GM21619 (cell line): ENCODE data around the gene PDZD7.
"Not testable (repeated sequence)": the region's sequence is repeated elsewhere in the genome, so short reads cannot be mapped to it uniquely, and the experiment has no call there.

Experiments used
- ATAC-seq: cut with Tn5 transposase; IDR thresholded peaks from one replicate; pipeline ENCODE4 v1.9.1; 2021; ENCODE audit not compliant: unreplicated experiment

PDZD7 gene

DNA sequence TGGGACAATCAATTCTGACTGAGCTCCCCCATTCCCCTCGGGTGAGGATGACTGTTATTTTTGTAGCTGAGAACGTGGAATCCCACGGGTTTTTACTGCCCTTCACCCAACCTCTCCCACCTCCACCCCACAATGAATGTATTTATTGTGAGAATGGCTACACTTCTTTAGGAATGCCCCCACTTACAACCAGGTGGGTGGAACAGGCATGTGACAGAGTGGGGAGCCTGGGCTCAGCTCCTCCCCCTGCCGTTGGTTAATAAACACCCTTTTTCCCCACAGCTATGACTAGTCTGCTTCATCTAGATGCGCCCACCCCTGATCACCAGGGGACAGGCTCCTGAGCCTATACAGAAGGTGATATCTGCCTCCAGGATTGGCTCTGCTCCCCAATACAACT, 45.6 kb downstream of the PDZD7 start:
- ATAC-seq, result no peak

DNA sequence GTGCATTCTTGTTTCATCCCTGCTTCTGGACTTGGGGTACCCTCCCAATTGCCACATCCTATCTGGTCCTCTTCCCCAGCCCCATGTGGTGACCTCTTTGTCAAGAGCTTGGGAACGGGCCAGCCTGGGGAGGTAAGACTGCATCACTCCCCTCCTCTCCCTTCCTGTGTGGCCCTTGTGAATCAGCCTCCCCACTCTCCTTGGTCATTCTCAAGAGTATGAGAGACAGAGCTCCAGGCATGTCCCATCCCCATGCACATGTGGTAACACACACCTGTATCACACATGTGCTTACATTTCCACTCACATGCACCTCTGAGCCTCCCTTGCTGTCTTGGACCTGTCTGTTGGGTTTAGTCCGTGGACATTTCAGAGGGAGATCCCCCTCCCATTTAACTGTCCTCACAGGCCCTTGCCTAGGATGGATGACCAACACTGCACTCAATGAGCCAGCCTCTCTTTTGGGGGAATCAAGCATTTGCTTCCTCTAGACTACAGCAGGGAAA, 46.2 kb downstream of the PDZD7 start:
- no peak for ATAC-seq

DNA sequence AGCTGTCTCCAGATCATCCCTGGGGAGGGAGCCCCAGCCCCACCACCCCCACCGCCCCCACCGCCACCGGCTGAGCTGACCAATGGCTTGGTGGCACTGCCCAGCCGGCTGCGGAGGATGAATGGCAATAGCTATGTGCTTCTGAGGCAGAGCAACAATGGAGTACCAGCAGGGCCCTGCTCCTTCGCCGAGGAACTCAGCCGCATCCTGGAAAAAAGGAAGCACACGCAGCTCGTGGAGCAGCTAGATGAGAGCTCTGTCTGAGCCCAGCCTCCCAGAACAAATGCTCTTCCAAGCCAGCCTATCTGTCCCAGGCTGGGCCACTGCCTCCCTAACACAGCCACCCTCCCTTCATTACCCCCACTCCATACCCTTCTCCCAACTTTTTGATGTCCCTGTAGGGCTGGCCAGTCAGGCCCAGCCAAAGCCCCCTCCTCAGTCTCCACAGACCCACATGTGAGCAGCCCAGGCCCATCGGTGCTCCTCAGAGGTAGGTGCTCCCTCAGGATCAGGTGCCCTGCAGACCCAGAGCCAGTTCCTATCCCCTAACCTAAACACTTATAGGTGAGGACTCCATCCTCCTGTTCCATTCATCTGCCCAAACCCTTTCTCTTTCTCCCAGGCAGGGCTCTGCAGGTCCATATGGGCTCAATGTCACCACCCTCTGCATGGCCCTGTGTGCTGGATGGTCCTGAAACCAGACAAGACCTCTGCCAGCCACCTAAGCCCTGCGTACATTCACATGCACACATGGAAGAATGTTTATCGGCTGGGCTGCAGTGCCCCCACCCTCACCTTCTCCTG, 46.9 kb downstream of the PDZD7 start:
- no peak for ATAC-seq

DNA sequence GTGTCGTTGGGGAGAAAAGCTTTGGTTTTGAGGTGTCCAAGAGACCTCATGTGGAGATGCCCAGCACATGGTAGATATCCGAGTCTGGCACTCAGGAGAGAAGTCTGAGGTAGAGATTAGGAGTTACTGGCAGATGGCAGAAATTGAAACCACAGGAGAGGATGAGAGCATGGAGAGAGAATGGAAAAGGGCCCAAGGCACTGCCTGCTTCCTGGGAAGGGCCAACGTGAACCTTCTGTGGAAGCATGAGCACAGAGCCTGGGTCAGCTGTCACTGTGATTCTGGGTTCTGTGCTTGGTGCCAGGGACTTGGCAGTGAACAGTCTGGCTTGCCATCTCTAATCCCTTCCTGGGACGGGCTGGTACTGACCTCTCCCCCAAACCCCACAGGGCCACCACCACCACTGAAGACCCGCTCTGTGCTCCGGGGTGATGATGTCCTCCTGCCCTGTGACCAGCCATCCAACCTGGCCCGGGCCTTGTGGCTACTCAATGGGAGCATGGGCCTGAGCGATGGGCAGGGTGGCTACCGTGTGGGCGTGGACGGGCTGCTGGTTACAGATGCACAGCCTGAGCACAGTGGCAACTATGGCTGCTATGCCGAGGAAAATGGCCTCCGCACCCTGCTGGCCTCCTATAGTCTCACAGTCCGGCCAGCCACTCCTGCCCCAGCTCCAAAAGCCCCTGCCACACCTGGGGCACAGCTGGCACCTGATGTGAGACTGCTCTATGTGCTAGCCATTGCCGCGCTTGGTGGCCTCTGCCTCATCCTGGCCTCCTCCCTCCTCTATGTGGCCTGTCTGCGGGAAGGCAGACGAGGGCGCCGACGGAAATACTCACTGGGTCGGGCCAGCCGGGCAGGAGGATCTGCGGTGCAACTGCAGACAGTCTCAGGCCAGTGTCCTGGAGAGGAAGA, 47.8 kb downstream of the PDZD7 start:
- no peak for ATAC-seq

DNA sequence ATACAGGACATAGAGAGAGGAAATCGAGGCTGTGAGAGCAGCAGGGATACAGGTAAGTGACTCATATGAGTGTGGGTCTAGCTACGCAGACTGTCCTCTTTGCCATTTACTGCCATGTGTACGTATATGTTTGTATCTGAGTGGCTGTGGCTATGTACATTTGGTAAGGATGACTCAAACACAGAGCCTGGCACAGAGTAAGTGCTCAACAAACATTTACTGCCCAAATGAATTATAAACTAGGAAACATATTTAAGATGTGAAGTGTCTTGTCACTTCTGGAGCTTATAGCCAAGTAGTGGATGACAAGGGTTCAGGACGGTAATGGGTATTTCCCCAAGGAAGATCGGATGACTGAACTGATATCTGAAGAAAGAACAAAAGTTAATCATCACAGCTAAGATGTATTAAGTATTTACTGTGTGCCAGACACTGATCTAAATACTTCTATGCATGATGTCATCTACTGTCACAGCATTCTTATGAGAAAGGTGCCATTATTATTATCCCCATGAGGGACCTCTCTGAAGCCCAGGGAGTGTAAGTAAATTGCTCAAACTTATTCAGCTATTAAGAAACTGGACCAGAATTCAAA, 49.7 kb downstream of the PDZD7 start:
- no peak for ATAC-seq

DNA sequence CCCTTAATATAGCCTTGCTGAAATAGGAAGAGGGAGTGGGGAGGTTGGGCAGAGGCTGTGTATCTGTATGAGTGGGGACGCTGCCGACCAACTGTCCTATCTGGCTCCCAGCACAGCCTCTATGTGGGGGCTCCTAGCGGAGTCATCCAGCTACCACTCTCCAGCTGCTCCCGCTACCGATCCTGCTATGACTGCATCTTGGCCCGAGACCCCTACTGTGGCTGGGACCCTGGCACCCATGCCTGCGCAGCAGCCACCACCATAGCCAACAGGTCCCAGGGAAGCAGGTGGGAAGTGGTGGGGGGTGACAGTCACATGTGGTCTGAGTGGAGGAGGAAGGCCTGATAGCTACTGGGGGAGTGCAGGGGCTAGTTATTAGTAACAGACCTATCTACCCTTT, 50.2 kb downstream of the PDZD7 start:
- no peak for ATAC-seq

DNA sequence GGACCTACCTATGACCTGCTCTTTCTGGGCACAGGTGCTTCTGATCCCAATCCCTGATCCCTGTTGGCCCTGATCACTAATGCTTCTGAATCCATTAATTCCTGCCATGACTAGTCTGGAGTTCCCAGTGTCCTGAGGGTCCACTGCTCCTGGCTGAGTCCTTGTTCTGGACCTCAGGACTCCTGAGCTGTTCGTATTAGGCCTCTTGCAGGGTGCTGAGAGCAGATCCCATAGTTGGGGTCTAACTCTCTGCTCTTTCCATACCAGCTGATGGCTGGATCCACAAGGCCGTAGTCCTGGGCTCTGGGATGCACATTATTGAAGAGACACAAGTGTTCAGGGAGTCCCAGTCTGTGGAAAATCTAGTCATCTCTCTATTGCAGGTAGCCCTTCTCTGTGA, 50.6 kb downstream of the PDZD7 start:
- no peak for ATAC-seq

DNA sequence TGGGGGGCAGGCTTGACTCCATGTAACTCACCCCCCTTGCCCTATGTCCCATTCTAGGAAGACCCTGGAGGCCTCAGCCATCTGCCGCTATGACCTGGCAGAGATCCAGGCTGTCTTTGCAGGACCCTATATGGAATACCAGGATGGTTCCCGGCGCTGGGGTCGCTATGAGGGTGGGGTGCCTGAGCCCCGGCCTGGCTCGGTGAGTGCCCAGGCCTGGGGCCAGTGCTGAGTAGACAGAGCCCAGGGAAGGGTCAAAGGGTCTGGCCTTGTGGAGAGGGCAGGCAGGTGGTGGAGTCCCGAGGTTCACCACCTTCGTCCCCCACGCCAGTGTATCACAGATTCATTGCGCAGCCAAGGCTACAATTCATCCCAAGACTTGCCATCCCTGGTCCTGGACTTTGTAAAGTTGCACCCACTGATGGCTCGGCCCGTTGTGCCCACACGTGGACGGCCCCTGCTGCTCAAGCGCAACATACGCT, 51.1 kb downstream of the PDZD7 start:
- ATAC-seq, result no peak

DNA sequence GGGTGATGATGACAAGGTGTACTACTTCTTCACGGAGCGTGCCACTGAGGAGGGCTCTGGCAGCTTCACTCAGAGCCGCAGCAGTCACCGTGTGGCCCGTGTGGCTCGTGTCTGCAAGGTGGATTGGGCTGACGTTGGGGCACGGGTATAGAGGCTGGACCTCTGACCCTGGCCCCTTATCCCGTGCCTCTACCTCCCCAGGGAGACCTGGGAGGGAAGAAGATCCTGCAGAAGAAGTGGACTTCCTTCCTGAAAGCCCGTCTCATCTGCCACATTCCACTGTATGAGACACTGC, 52.1 kb downstream of the PDZD7 start:
- no peak for ATAC-seq

DNA sequence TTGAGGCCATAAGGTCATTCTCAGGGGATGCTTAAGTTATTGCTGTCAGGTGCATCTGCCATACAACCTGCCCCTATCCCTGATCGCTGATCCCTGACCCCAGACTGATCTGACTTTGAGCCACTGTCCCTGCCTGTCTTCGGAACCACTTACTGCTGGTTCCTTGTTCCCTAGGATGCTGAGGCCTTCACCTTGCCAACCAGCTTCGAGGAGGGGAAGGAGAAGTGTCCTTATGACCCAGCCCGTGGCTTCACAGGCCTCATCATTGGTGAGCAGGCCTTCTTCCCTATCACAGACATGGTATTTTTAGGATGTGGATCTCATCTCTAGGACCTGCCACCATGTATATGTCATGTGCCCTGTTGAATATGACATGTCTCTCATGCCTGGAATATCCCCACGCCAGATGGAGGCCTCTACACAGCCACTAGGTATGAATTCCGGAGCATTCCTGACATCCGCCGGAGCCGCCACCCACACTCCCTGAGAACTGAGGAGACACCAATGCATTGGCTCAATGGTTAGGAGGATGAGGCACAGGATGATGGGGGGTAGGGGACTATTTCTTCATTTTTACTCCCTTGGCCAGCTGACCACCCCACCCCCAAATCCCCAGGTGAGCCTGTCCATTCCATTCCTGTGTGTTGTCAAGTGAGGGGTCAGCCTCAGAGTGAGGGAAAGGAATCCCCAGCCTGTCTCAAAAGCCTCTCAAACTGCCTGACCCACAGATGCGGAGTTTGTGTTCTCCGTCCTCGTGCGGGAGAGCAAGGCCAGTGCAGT, 52.6 kb downstream of the PDZD7 start:
- no peak for ATAC-seq

DNA sequence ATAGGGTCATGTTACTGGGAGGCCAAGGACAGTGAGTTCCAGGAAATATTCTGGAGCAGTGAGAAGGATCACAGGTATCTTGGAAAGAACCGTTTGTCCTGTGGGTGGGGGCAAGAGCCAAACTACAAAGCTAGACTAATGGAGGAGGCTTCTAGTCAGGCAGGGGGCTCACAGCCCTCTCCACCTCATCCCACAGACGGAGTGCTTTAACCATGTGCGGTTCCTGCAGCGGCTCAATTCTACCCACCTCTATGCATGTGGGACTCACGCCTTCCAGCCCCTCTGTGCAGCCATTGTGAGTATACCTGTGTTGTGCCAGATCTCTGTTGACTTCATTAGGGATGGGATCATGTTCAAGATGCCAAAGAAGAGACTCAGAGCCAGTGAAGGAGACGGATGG, 53.5 kb downstream of the PDZD7 start:
- ATAC-seq, result no peak

DNA sequence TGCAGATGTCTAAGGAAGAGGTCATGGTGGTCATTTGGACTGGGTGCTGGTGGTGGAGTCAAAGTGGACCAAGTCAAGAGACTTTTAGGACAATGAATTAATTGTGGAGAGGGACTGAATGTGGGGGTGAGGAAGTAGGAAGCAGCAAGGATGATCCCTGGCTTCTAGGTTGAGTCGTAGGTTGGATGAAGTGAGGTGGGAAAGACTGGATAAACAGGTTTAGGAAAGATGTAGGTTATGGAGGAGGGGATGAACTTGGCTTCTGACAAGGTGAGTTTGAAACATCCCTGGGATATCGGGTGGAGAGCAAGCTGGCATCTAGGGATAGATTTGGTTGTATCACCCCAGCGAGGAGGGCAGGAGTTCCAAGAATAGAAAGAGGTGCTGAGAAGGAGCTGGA, 54.0 kb downstream of the PDZD7 start:
- no peak for ATAC-seq

DNA sequence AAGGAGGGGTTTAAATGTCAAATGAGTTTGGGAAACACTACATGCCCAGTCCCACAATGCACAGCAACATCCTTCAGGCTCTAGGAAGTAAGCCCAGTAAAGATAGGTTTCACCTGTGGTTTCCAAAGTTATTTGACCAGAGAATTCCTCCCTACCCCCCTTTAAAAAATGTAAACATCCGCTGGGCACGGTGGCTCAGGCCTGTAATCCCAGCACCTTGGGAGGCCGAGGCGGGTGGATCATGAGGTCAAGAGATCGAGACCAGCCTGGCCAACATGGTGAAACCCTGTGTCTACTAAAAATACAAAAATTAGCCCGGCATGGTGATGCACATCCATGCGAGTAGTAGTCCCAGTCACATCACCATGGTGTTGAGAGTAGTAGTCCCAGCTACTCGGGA, 55.5 kb downstream of the PDZD7 start:
- not testable (repeated sequence) for ATAC-seq

DNA sequence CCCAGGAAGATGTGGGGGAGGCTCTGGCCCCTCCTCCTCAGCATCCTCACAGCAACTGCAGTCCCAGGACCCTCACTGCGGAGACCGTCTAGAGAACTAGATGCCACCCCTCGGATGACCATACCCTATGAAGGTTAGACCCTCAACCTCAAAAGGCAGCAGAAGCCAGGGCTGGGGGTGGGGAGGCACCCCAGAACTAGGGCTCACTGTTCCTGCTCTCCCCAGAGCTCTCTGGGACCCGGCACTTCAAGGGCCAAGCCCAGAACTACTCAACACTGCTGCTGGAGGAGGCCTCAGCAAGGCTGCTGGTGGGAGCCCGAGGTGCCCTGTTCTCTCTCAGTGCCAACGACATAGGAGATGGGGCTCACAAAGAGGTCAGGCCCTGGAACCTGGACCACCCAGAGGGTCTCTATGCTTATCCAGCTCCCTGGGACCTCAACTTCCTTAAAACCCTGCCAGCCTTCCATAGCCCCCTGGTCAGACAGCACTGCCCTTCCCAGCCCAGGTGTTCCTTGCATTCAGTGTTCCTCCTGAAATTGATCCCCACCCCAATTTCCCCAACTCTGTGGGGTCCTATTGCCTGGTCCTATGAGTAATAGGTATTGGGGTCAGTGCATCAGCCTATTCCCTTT, 57.9 kb downstream of the PDZD7 start:
- no peak for ATAC-seq

DNA sequence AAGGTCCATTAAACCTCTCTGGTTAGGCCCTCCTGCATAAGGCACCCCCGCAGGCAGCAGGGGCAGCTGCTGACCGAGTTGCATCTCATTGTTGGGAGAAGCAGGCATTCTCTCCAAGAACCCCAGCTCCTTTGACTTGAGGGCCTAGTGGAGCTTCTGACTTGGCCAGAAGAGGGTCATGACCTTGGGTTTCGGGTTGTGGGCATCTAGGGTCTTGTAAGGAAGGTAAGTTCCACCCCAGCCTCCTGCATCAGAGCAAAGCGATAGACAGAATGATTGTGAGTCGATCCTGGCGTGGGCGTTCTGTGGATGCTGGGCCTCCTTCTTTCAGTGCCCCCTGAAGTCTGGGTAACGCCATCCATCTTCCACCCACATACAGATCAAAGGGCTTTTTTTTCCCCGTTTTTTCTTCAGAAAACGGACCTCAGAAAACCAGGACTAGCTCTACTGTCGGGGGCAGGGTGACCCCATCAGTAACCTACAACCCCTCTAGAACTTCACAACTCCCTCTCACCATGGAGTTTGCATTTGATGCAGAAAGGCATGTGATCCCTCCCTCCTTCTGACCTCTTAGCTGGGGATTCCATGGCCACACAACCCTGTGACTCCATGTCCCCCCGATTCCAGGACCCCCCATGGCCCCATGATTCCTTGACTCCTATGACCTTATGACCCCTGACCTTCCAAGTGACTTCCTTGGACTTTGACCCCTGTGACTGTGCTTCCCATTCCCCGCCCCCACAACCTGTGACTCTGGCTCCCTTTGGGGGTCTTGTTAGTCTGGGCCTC, 58.6 kb downstream of the PDZD7 start:
- no peak for ATAC-seq

DNA sequence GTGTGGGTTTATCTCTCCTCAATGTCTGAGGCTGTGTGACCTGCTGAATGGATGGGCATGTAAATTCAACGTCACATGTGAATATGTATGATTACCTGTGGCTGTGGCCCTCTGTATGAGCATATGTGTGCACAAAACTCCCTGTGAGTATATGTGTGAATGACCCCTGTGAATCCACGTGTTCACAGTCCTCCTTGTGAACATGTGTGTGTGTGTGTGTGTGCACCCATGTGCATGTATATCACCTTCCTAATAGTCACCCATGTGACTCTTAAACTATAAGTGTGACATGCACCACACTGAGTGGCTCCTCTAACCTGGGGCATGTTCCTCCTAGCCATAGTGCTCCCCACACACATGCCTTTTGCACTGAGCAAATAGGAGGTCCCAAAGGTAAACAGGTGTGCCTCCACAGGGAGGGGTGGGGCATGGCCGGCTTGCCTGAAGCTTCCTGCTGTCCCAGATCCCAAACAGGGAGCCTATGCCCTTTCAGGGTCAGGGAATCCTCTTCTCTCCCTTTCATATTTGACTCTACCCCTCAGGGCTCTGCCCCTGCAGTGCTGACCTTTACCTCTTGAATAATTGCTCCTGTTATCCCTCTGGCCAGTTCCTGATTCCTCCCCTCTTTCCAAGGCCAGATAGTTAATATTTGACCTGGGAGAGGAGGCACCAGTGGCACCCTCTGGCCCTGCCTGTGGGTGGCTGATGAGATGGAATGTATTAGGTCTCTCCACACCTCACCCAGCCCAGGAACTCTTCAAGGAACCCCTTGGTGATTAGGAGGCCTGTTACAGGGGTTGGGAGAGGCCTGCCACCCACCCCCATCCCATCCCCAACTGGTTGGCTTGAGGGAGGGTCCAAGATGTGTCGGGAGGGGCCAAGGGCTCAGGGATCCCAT, 59.8 kb downstream of the PDZD7 start:
- no peak for ATAC-seq

DNA sequence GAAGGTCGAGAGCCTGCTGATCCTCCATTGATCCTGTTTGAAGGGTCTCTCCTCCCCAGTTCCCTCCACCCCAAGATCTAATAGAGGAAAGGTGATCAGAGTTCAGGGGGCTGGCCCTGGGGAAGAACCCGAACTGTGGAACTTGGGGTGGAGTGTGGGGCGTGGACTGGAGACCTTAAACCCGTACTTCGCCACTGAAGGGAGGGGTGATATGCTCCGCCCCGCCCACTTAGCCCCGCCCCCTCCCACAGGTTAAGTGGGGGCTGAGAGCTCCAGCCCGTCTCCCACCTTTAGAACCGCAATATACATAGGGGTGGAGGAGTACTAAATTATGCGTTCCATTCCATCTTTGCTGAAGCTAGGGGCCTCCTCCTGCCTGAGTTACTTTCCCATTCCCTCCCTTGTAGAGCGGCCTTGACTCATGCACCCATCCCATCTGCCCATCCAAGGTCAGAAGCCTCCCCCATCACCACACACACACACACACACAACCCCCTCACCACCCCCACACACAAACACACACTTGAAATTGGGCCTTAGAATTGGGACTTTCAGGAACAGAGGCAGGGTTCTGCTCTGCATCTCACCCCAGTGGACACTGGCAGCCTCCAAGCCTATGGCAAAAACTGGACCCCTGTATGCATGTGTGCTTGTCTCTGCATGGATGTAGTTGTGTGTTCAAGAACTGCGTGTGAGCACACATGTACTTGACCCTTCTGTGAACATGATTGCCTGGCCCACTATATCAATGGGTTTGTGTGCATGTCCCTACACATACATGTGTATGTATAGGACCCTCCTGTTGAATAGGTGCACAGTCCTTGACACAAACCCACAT, 60.6 kb downstream of the PDZD7 start:
- ATAC-seq, result no peak
